GM18499 (cell line): ENCODE data around the gene BRI3BP.
"Not testable (repeated sequence)": the region's sequence is repeated elsewhere in the genome, so short reads cannot be mapped to it uniquely, and the experiment has no call there.

Experiments
- ATAC-seq: cut with Tn5 transposase; IDR thresholded peaks from one replicate; pipeline ENCODE4 v1.9.1; 2021; ENCODE audit warnings: moderate number of reproducible peaks; ENCODE audit not compliant: insufficient read depth, unreplicated experiment

BRI3BP gene

GRCh38 chr12:125064492-125064891, 71.0 kb downstream of the BRI3BP start:
- no peak for ATAC-seq

- peak; percentile 47 for ATAC-seq
Measured at GRCh38 chr12:125065021-125065918, 71.8 kb downstream of the BRI3BP start, which contains the start of gene AACS. TSS of gene AACS (plus strand) at chr12:125065435. CDS start at chr12:125065585, 150 bp downstream.

DNA sequence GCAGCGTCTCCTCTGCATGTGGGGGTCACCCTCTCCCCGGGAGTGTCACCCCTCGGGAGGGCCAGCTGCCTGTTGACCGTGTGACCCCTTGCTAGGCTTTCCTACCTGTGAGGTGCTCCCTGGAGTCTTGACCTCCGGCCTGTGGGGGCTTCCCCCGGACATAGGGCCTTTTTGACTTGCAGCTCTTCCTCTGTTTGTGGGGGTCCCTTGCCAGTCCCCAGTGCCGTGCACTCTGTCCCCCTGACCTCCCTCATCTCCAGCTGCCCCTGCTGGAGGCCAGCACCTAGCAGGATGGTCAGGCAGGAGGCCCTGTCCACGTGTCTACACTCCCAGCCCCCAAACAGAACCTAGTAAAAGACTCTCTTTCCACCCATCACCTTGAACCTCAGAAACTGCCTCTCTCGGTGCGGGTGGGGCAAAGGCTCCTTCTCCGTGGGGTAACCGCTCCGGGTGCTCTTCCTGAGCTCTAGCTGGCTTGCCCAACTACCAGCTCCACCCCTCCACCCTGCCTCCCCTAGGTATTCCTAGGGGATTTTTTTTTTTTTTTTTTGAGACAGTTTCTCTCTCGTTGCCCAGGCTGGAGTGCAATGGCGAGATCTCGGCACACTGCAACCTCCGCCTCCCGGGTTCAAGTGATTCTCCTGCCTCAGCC, 72.6 kb downstream of the BRI3BP start:
- no peak for ATAC-seq

GRCh38 chr12:125068391-125068790, 74.9 kb downstream of the BRI3BP start:
- ATAC-seq = no peak

- no peak for ATAC-seq
Measured at GRCh38 chr12:125069616-125070015, 76.2 kb downstream of the BRI3BP start.

DNA sequence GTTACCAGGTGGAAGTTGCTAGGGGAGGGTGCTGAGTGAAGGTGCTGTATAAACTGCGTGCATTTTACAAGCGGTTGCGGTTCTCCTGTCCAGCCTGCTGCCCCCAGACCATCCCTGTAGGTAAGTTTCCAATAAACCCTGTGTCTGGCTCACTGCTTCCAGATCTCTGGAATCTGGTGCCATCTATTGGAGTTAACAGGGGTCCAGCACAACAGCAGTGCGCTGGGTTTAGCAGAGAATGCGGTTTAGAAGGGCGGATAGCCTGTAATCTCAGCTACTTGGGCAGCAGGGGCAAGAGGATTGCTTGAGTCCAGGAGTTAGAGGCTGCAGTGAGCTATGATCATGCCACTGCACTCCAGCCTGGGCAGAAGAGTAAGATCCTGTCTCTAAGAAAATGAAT, 76.7 kb downstream of the BRI3BP start:
- no peak for ATAC-seq

DNA sequence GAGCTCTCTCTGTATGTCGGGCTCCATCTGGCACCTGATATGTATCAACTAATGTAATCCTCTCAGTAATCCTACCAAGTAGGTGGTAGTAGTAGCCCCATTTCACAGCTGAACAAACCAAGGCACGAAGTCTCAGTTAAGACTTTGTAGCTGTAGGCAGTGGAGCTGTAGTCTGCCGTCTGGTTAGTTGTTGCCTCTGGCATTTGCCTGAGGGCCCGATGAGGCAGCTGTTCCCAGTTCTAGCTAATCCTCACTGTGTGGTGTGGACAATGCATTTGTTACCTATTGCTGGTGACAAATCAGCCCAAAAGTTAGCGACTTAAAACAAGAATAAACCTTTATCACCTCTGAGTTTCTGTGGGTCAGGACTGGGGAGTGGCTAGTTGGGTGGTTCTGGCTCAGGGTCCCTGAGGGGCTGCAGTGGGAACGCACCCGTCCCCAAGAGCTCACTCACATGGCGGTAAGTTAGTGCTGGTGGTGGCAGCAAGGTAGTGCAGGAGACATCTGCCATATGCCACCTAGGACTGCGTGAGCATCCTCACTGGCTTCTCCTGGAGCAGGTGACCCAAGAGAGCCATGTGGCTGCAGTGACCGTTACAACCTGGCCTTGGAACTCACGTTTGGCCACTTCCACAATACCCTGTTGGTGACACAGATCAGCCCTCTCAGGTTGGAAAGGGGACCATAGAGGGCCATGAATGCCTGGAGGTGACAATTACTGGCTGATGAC, 77.4 kb downstream of the BRI3BP start:
- no peak for ATAC-seq

- ATAC-seq = no peak
Measured at GRCh38 chr12:125071456-125071855, 78.0 kb downstream of the BRI3BP start.

GRCh38 chr12:125072496-125072895, 79.1 kb downstream of the BRI3BP start:
- no peak for ATAC-seq

- ATAC-seq = not testable (repeated sequence)
Measured at GRCh38 chr12:125074294-125074693, 80.8 kb downstream of the BRI3BP start.

- no peak for ATAC-seq
Measured at GRCh38 chr12:125076103-125076502, 82.7 kb downstream of the BRI3BP start.

- no peak for ATAC-seq
Measured at GRCh38 chr12:125079084-125079483, 85.6 kb downstream of the BRI3BP start.

DNA sequence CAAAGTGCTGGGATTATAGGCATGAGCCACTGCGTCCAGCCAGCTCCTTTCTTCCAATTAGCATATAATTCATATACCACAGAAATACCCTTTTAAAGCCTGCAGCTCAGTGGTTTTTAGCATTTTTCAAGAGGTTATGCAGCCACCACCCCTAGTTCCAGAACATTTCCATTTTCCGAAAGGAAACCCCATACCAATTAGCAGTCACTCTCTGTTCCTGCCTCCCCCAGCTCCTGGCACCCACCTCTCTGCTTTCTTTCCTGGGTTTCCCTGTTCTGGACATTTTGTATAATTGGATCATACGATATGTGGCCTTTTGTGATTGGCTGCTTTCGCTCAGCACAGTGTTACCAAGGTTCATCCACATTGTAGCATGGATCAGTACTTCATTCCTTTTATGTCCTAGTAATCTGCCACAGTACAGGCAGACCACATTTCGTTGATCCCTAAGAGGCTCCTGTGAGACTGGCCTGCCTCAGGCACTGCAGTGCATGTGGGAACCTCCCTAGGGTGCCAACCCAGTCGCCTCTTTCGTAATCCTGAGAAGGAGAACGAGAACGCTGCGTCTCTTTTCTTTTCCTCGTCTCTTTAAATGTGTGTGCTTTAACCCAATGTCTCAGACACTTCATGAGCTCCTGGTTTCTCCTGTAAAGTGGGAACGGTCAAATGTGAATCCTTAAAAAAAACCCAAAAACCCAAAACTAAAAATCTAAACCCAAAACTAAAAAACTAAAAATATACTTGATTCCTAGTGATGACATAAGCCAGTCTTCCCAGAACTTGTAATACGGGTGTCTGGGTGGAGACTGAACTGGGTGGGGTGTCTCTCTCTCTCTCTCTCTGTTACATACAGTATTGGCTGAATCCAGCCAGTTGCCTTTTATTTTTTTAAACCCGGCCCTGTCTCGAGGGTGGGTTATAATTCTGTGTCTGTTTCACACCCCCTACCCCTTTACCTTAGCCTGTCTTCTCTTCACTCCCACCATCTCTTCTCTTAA, 86.5 kb downstream of the BRI3BP start:
- ATAC-seq = no peak
